ENCODE measurements around the gene UBA5. TPM values are rescaled to one million over a fixed set of nuclear protein-coding genes. Genes with fewer than 3 reads are reported as not detected.

The UBA5 gene
- total and polyA plus RNA-seq, 4 donors: 15.3 to 51.9 (median 36.0) TPM

DNA sequence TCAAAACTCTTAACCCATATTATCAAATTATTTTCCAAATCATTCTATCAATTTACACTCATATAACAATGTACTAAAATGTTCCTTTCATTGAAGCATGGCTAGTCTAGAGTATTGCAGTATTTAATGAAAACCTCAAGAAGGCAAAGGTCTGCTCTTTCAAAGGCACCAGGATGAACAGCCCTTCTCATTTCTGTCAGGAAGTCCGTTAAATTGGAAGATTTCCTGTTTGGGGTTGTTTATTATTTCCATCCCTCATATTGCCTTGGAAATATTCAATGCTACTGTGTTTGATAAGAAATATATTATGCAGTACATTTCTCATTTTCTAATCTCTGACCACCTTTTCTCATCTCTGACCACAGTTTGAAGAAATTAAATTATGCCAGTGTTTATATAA lies 38.0 kb upstream of the UBA5 start:
- peaks cover 6 to 39% (median 26%) of the 10 kb centered on the region in 4 donors for H3K36me3 ChIP-seq (ENCODE audit: control insufficient read depth in 4 of 4, insufficient read depth in 3 of 4, low read depth in 1 of 4, low read length in 3 of 4)
- TF ChIP-seq RAD21 (IDR thresholded peaks at IDR 0.05): no peak
- no peak for TF ChIP-seq NR2F2 (IDR thresholded peaks at IDR 0.05)
- TF ChIP-seq MAX (IDR thresholded peaks at IDR 0.05): no peak
- TF ChIP-seq EGR1 (IDR thresholded peaks at IDR 0.05; ENCODE audit: low read depth in 2 of 2): no peak
- TF ChIP-seq TAF1 (conservative IDR thresholded peaks at IDR 0.05): no peak
- no peak for TF ChIP-seq FOXA2 (IDR thresholded peaks at IDR 0.05)
- TF ChIP-seq HNF4A (conservative IDR thresholded peaks at IDR 0.05): no peak
- no peaks in the 10 kb centered on the region for H3K4me1 ChIP-seq (ENCODE audit: control insufficient read depth in 4 of 4, insufficient read depth in 4 of 4, low read length in 3 of 4)
- H3K9ac ChIP-seq (ENCODE audit: low read depth in 1 of 2, low read length in 2 of 2): no peak overlapping the region
- no peak for DNase-seq (ENCODE audit: low spot score)
- no peaks in the 10 kb centered on the region for H3K27me3 ChIP-seq (ENCODE audit: control insufficient read depth in 4 of 4, insufficient read depth in 4 of 4, low read length in 3 of 4)
- WGBS: 73% methylated on average over 1 of the region's 1 CpG
- no peak overlapping the region for H3K4me3 ChIP-seq (ENCODE audit: low read depth in 1 of 3, low read length in 3 of 3)
- H3K9me3 ChIP-seq (ENCODE audit: control insufficient read depth in 4 of 4, low read length in 3 of 4): peaks cover 0 to 3% (median 0%) of the 10 kb centered on the region in 4 donors
- no peak overlapping the region for H3K27ac ChIP-seq (ENCODE audit: low read depth in 1 of 2, low read length in 2 of 2)

DNA sequence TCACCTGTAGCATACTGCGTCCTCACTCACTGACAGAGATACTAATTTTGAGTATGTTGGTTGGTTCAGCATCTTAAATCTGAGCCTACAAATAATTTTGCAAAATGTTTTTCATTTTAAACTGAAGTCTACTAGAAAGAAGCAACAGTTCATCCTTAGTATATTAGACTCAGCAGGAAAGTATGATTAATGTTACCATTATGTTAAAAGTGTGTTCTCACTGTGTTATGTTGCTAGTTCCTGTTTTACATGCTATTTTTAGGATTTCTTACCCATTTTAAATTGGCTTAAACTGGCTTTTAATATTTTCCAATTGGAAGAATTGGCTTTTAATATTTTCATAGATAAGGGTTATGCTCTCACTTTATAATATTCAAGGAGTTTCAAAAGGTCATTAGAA lies 37.4 kb upstream of the UBA5 start:
- Histone ChIP-seq H3K9ac (ENCODE audit: low read depth in 1 of 2, low read length in 2 of 2) (no peak overlapping the region), H3K27ac (ENCODE audit: low read depth in 1 of 2, low read length in 2 of 2) (no peak overlapping the region), H3K4me1 (ENCODE audit: control insufficient read depth in 4 of 4, insufficient read depth in 4 of 4, low read length in 3 of 4) (no peaks in the 10 kb centered on the region), H3K9me3 (ENCODE audit: control insufficient read depth in 4 of 4, low read length in 3 of 4) (peaks cover 0 to 3% (median 0%) of the 10 kb centered on the region in 4 donors), H3K4me3 (ENCODE audit: low read depth in 1 of 3, low read length in 3 of 3) (no peak overlapping the region), H3K36me3 (ENCODE audit: control insufficient read depth in 4 of 4, insufficient read depth in 3 of 4, low read depth in 1 of 4, low read length in 3 of 4) (peaks cover 6 to 45% (median 31%) of the 10 kb centered on the region in 4 donors), H3K27me3 (ENCODE audit: control insufficient read depth in 4 of 4, insufficient read depth in 4 of 4, low read length in 3 of 4) (no peaks in the 10 kb centered on the region)
- TF ChIP-seq JUND (IDR thresholded peaks at IDR 0.05): no peak
- TF ChIP-seq HNF4A (conservative IDR thresholded peaks at IDR 0.05): no peak
- TF ChIP-seq FOXA1 (IDR thresholded peaks at IDR 0.05): no peak
- no peak for TF ChIP-seq RAD21 (IDR thresholded peaks at IDR 0.05)
- TF ChIP-seq, protein P1, sequence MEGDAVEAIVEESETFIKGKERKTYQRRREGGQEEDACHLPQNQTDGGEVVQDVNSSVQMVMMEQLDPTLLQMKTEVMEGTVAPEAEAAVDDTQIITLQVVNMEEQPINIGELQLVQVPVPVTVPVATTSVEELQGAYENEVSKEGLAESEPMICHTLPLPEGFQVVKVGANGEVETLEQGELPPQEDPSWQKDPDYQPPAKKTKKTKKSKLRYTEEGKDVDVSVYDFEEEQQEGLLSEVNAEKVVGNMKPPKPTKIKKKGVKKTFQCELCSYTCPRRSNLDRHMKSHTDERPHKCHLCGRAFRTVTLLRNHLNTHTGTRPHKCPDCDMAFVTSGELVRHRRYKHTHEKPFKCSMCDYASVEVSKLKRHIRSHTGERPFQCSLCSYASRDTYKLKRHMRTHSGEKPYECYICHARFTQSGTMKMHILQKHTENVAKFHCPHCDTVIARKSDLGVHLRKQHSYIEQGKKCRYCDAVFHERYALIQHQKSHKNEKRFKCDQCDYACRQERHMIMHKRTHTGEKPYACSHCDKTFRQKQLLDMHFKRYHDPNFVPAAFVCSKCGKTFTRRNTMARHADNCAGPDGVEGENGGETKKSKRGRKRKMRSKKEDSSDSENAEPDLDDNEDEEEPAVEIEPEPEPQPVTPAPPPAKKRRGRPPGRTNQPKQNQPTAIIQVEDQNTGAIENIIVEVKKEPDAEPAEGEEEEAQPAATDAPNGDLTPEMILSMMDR (IDR thresholded peaks at IDR 0.05; ENCODE audit: low read depth, low read length, missing input control): no peak
- no peak for TF ChIP-seq MAX (IDR thresholded peaks at IDR 0.05)
- TF ChIP-seq ZBTB33 (IDR thresholded peaks at IDR 0.05): no peak
- no peak for TF ChIP-seq RXRA (IDR thresholded peaks at IDR 0.05)
- TF ChIP-seq GABPA (IDR thresholded peaks at IDR 0.05 in 1 of 2, conservative IDR thresholded peaks at IDR 0.05 in 1 of 2): no peak
- TF ChIP-seq SP1 (IDR thresholded peaks at IDR 0.05): no peak
- no peak for TF ChIP-seq YY1 (IDR thresholded peaks at IDR 0.05)
- no peak for TF ChIP-seq ATF3 (IDR thresholded peaks at IDR 0.05)
- TF ChIP-seq NR2F2 (IDR thresholded peaks at IDR 0.05): no peak
- TF ChIP-seq FOXA2 (IDR thresholded peaks at IDR 0.05): no peak
- WGBS: 94% methylated on average over 1 of the region's 1 CpG
- DNase-seq (ENCODE audit: low spot score): no peak

All from liver (tissue), 9 donors.